ENCODE results near the gene OR11A1.
"Not testable (repeated sequence)": the region's sequence is repeated elsewhere in the genome, so short reads cannot be mapped to it uniquely, and the experiment has no call there.

The OR11A1 gene

DNA sequence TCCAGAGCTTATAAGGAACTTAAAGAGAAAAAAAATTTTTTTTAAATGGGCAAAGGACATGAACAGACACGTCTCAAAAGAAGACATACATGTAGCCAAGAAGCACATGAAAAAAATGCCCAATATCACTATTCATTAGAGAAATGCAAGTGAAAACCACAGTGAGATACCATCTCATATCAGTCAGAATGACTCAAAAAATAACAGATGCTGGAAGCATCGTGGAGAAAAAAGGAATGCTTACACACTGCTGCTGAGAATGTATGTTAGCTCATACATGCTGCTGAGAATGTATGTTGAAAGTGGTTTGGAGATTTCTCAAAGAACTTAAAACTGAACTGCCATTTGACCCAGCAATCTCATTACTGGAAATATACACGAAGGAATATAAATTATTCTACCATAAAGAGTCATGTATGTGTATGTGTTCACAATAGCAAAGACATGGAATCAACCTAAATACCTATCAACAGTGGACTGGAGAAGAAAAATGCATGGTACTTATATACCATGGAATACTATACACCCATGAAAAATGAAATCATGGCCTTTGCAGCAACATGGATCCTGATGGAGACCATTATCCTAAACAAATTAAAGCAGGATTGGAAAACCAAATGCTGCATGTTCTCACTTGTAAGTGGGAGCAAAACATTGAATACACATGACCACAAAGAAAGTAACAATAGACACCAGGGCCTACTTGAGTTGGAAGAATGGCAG, 5.2 kb downstream of the OR11A1 start:
- Mint-ChIP-seq H3K27ac (no peak overlapping the region), H3K4me1 (no peaks in the 10 kb centered on the region), H3K4me3 (no peak overlapping the region), H3K27me3 (peaks cover 18% of the 10 kb centered on the region), H3K36me3 (no peaks in the 10 kb centered on the region), H3K9me3 (peaks cover 5% of the 10 kb centered on the region)
- ATAC-seq, result no peak

DNA sequence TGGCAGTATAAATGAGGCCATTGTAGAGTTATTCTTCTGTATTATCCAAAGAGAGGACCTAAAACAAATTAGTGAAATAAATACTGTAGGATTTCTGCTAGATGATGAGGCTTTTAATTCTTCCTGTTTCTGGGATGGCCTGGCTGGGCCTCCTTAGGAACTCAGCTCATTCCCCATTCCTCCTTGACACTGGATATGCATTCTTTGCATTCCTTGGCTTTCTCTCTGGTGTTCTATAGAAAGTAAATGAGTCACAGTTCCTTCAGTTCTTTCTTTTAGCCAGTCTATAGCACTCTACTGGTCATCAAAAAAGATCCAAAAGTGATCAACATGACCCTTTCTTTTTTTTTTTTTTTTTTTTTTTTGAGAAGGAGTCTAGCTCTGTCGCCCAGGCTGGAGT, 9.2 kb downstream of the OR11A1 start:
- Mint-ChIP-seq H3K9me3 (peaks cover 12% of the 10 kb centered on the region), H3K4me3 (no peak overlapping the region), H3K27ac (no peak overlapping the region), H3K36me3 (no peaks in the 10 kb centered on the region), H3K27me3 (peaks cover 41% of the 10 kb centered on the region), H3K4me1 (no peaks in the 10 kb centered on the region)
- ATAC-seq, result no peak

DNA sequence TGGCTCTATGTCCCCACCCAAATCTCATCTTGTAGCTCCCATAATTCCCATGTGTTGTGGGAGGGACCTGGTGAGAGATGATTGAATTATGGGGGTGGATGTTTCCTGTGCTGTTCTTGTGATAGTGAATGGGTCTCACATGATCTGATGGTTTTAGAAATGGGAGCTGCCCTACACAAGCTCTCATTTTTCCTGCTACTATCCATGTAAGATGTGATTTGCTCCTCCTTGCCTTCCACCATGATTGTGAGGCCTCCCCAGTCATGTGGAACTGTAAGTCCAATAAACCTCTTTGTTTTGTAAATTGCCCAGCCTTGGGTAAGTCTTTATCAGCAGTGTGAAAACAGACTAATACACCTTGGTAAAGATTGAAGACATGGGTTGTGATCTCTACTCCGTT, 12.8 kb downstream of the OR11A1 start:
- H3K27ac Mint-ChIP-seq, H3K9me3 Mint-ChIP-seq, H3K4me1 Mint-ChIP-seq, ATAC-seq, H3K36me3 Mint-ChIP-seq, H3K4me3 Mint-ChIP-seq: not testable (repeated sequence)
- peaks cover 52% of the 10 kb centered on the region for H3K27me3 Mint-ChIP-seq

DNA sequence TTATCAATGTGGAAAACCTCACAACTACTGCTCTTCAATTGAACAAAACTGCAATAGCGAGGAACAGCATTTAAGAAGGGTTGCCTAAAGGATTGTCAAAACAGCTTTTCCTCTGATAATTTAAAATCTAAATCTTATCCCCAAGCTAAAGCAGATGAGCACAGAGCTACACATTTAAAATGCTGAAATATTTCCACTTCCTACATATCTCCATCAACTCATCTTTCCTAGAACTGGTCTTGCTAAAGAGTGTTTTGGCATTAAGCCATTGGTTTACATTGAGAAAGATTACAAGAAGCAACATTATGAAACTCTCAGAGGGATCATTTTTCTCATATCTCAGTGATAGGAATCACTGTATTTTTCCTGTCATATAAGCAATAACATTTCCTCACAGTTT, 14.2 kb downstream of the OR11A1 start:
- H3K9me3 Mint-ChIP-seq, result peaks cover 7% of the 10 kb centered on the region
- no peak overlapping the region for H3K27ac Mint-ChIP-seq
- ATAC-seq, result no peak
- no peaks in the 10 kb centered on the region for H3K4me1 Mint-ChIP-seq
- H3K36me3 Mint-ChIP-seq, result no peaks in the 10 kb centered on the region
- peaks cover 46% of the 10 kb centered on the region for H3K27me3 Mint-ChIP-seq
- H3K4me3 Mint-ChIP-seq, result no peak overlapping the region

GRCh38 chr6:29439006-29439405, 17.9 kb downstream of the OR11A1 start, which contains the start of gene OR10C1:
Gene OR10C1 (plus strand): TSS chr6:29439306. CDS start chr6:29440016, 710 bp downstream.
- Mint-ChIP-seq H3K4me1 (no peaks in the 10 kb centered on the region), H3K9me3 (no peaks in the 10 kb centered on the region), H3K27me3 (peaks cover 26% of the 10 kb centered on the region), H3K36me3 (no peaks in the 10 kb centered on the region), H3K27ac (no peak within 1 kb of the TSS), H3K4me3 (no peak within 1 kb of the TSS)
- ATAC-seq, result no peak

GRCh38 chr6:29436730-29437129, 20.1 kb downstream of the OR11A1 start:
- not testable (repeated sequence) for H3K4me3 Mint-ChIP-seq, H3K36me3 Mint-ChIP-seq, H3K9me3 Mint-ChIP-seq, H3K27ac Mint-ChIP-seq, ATAC-seq, H3K4me1 Mint-ChIP-seq
- H3K27me3 Mint-ChIP-seq, result peaks cover 30% of the 10 kb centered on the region

DNA sequence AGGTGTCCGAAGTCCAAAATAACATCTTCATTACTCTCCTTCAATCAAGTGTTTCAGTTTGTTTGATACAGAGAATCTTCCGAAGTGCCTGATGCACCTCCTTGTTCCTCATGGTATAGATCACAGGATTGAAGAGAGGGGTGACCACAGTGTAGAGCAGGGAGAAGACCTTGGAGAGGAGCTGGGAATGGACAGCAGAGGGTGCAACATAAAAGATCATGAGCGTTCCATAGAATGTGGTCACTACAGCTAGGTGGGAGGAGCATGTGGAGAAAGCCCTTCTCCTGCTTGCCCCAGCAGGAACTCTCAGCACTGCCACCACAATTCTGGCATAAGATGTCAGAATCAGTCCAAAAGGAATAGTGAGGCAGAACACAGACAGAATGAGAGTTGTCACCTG, 30.2 kb downstream of the OR11A1 start:
- H3K27me3 Mint-ChIP-seq, result peaks cover 18% of the 10 kb centered on the region
- H3K4me3 Mint-ChIP-seq, result no peak overlapping the region
- H3K9me3 Mint-ChIP-seq, result no peaks in the 10 kb centered on the region
- ATAC-seq, result no peak
- H3K36me3 Mint-ChIP-seq, result no peaks in the 10 kb centered on the region
- no peak overlapping the region for H3K27ac Mint-ChIP-seq
- no peaks in the 10 kb centered on the region for H3K4me1 Mint-ChIP-seq

DNA sequence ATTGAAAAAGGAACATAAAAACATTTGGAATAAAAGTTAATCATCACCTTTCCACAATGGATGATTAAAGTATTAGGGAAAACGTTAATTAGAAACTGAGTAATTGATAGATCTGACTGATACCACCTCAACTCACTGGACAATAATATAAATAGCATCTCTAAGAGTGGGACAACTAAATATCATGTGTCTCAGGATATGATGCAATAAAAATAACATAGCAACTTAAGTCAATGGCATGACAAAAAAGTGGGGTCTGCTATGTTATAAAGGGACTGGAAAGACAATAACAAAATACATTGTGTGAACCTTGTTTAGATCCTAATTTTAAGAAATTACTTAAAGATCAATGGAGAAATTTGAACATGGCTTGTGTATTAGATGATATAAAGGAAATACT, 31.8 kb downstream of the OR11A1 start:
- H3K9me3 Mint-ChIP-seq, result no peaks in the 10 kb centered on the region
- no peaks in the 10 kb centered on the region for H3K4me1 Mint-ChIP-seq
- no peak overlapping the region for H3K27ac Mint-ChIP-seq
- no peaks in the 10 kb centered on the region for H3K36me3 Mint-ChIP-seq
- no peak overlapping the region for H3K4me3 Mint-ChIP-seq
- no peak for ATAC-seq
- H3K27me3 Mint-ChIP-seq, result peaks cover 28% of the 10 kb centered on the region

DNA sequence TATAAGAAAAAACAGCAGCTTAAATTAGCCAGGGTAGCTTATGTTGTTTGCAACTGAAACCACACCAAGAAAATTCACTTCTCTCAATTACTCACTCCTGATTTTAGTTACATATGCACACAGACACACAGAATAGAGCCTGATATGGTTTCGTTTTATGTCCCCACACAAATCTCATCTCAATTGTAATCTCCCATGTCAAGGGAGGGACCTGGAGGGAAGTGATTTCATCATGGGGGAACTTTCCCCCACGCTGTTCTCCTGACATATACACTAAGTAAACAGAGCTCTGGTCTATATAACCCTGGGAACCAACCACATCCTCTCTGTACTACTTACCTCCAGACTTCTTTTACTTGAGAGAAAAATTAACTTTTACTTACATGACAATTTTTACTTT, 32.3 kb downstream of the OR11A1 start:
- Mint-ChIP-seq H3K4me3 (no peak overlapping the region), H3K27ac (no peak overlapping the region), H3K4me1 (no peaks in the 10 kb centered on the region), H3K36me3 (no peaks in the 10 kb centered on the region), H3K27me3 (peaks cover 28% of the 10 kb centered on the region), H3K9me3 (no peaks in the 10 kb centered on the region)
- no peak for ATAC-seq

GRCh38 chr6:29424168-29424567, 32.7 kb downstream of the OR11A1 start:
- Mint-ChIP-seq H3K9me3 (no peaks in the 10 kb centered on the region), H3K4me1 (no peaks in the 10 kb centered on the region), H3K27ac (no peak overlapping the region), H3K4me3 (no peak overlapping the region), H3K27me3 (peaks cover 28% of the 10 kb centered on the region), H3K36me3 (no peaks in the 10 kb centered on the region)
- ATAC-seq, result no peak

DNA sequence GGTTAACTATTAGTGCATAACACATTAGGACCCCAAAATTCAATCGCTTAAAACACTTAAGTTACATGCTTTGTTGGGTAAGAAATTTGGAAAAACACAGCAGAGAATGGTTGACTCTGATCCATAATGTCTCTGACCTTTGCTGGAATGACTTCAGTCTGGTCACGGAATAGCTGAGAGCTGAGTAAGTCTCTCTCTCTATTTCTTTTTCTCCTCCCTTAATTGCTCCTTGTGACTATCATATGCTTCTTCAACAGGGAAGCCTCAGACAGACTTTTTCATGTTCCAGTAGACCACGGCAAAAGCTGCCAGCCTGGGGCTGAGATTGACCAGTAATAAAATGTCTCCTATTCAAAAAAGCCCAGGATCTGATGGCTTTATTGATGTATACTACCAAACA, 37.4 kb downstream of the OR11A1 start:
- no peaks in the 10 kb centered on the region for H3K36me3 Mint-ChIP-seq
- no peaks in the 10 kb centered on the region for H3K9me3 Mint-ChIP-seq
- no peak overlapping the region for H3K4me3 Mint-ChIP-seq
- no peak for ATAC-seq
- peaks cover 19% of the 10 kb centered on the region for H3K27me3 Mint-ChIP-seq
- H3K4me1 Mint-ChIP-seq, result no peaks in the 10 kb centered on the region
- no peak overlapping the region for H3K27ac Mint-ChIP-seq

DNA sequence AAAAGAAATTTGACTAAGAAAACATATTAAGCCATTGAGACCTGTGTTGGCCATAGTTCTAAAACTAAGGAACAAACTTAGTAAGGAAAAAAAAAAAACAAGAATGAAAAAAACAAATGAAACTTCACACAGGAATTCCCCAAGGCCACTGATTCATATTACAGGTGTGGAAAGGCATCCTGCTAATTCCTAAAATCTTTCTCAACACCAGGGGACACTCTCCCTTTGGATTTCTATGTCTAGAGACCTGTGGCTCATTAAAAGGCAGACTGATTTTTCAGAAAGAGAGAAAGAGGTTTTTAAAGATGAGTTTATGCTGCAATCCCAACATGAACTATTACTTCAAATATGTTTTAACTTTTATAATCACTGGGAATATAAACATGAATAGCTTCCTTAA, 42.3 kb downstream of the OR11A1 start, which contains the start of gene OR12D1:
Gene OR12D1 (plus strand): TSS at position 341 of the 400 bp plus-strand sequence.
- Mint-ChIP-seq H3K36me3 (no peaks in the 10 kb centered on the region), H3K27ac (no peak within 1 kb of the TSS), H3K27me3 (peaks cover 32% of the 10 kb centered on the region), H3K4me3 (no peak within 1 kb of the TSS), H3K9me3 (peaks cover 15% of the 10 kb centered on the region), H3K4me1 (no peaks in the 10 kb centered on the region)
- ATAC-seq, result no peak

DNA sequence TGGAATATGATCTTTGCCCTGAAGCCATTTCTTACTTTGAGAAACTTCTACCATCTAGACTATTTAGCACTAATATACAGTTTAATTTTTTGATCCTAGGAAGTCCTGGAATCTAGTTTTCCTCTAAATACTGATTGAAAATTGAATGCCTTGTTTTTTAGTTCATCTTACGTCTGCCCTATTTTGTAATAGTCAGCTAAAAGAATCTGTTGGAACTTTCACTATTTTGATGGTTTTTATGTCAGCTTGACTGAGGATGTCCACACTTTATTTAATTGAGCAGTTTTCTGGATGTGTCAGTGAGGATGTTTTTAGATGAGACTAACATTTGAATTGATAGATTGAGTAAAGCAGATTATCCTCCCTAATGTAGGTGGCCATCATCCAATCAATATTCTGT, 53.1 kb downstream of the OR11A1 start:
- no peak for ATAC-seq
- no peak overlapping the region for H3K4me3 Mint-ChIP-seq
- H3K4me1 Mint-ChIP-seq, result no peaks in the 10 kb centered on the region
- H3K9me3 Mint-ChIP-seq, result peaks cover 4% of the 10 kb centered on the region
- no peak overlapping the region for H3K27ac Mint-ChIP-seq
- H3K36me3 Mint-ChIP-seq, result no peaks in the 10 kb centered on the region
- peaks cover 38% of the 10 kb centered on the region for H3K27me3 Mint-ChIP-seq

- Mint-ChIP-seq H3K4me3 (no peak overlapping the region), H3K36me3 (no peaks in the 10 kb centered on the region), H3K27ac (no peak overlapping the region), H3K27me3 (peaks cover 51% of the 10 kb centered on the region), H3K9me3 (peaks cover 3% of the 10 kb centered on the region), H3K4me1 (no peaks in the 10 kb centered on the region)
- no peak for ATAC-seq
Measured at GRCh38 chr6:29399525-29399924, 57.3 kb downstream of the OR11A1 start.

- Mint-ChIP-seq H3K9me3 (peaks cover 3% of the 10 kb centered on the region), H3K4me3 (no peak within 1 kb of the TSS), H3K4me1 (no peaks in the 10 kb centered on the region), H3K36me3 (no peaks in the 10 kb centered on the region), H3K27me3 (peaks cover 43% of the 10 kb centered on the region), H3K27ac (no peak within 1 kb of the TSS)
- ATAC-seq, result no peak
Measured at GRCh38 chr6:29395331-29395730, 61.5 kb downstream of the OR11A1 start, which contains the start of gene OR12D2. Gene OR12D2 (plus strand): TSS chr6:29395631. CDS start chr6:29396700, 1,069 bp downstream.

- Mint-ChIP-seq H3K4me1 (no peaks in the 10 kb centered on the region), H3K36me3 (no peaks in the 10 kb centered on the region), H3K27me3 (peaks cover 41% of the 10 kb centered on the region)
Measured at GRCh38 chr6:29388533-29388932, 68.3 kb downstream of the OR11A1 start.

More at GRCh38 chr6:29388533-29388932, 68.3 kb downstream of the OR11A1 start:
- Mint-ChIP-seq H3K4me3 (no peak overlapping the region), H3K9me3 (no peaks in the 10 kb centered on the region), H3K27ac (no peak overlapping the region)
- ATAC-seq, result no peak

Measured in stimulated activated memory B cell treated with anti-CD40 and anti-IgM and Interleukin-4, amounts not matched to agents 10 μg/mL and 1 μg/mL and 100 μg/mL, for 72 hours (primary cell).